ENCODE results near the gene E2F8. TPM values are rescaled to one million over a fixed set of nuclear protein-coding genes. Genes with fewer than 3 reads are reported as not detected.

Gene E2F8
- total RNA-seq (1 to 10 TPM; 2.3 to 6.6 (median 4.2) TPM), polyA plus RNA-seq (1 to 10 TPM in 1 of 2 donors, under 1 TPM in 1; 0.84 to 3.0 TPM)
- long read RNA-seq, donor 1, partial matches to known transcripts: 3 of 3 reads
- long read RNA-seq, donor 1, other reads (novel, unspliced or antisense): 0 of 3 reads
- long read RNA-seq, donor 2, transcript E2F8-201 (13 exons, 3,240 nt): major isoform, 9 of 14 reads
- long read RNA-seq, donor 2, partial matches to known transcripts: 3 of 14 reads
- long read RNA-seq, donor 2, other reads (novel, unspliced or antisense): 2 of 14 reads
- long read RNA-seq, donor 3: 0 reads

DNA sequence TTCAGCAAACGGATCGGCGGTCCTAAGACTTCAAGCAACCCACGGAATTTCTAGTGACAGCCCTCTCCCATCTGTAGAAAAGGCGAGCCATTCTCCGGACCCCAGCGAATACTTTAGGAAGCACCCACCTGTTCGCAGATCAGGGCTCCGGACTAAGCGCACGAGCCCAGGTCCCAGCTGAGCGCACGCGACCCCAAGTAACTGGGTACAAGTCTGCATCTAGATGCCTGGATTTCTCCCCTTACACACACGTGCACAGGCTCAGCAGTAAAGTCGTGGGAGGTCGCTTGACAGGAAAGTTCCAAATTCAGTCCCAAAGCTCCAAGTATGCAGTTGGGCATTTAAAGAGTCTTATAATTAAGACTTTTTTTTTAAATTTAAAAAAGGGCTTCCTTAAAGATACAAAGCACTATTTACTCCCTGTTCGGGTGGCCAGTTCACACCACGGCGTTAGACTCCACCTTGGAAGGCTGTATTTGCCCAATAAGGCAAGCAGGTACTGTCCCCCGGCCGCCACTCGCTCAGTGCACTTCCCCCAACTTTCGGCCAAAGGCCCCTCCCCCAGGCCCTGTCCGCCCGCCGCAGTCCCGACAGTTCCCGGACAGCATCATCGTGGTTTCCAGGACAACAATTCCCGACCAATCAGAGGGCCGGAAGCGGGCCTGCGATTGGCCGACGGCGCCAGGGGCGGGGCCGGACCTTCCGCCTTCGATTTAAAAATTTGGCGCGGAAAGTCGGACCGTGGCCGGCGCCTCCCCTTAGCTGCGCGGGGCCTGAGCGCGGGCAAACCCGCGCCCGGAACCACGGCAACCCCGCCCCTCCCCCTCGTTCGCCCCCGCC lies at the start of gene E2F8:
Gene E2F8 (minus strand): TSS at position 526 of the 840 bp plus-strand sequence. CDS start 824 bp downstream, outside the sequence.
- 0 to 2% (median 1%) methylated on average over 30 to 59 of the region's 59 CpGs for WGBS, 4 donors
- Histone ChIP-seq H3K27ac (peak within 1 kb of the TSS in 8 of 12 donors; percentile 41 to 76 (median 63)), H3K9me3 (no peaks in the 10 kb centered on the region), H3K27me3 (peaks cover 0 to 41% (median 22%) of the 10 kb centered on the region in 9 donors), H3K4me1 (peaks cover 0 to 43% (median 19%) of the 10 kb centered on the region in 12 donors), H3K4me3 (peak within 1 kb of the TSS; percentile 52 to 86 (median 68)), H3K36me3 (peaks cover 0 to 3% (median 0%) of the 10 kb centered on the region in 9 donors)
- DNase-seq (peak; percentile 95 to 96 (median 95)), ATAC-seq (peak; percentile 95 to 98 (median 97))
- intact Hi-C loops (cut with DNase I): loop anchor here in 4 of 10 donors (2.0 to 10.0 kb wide), 6 partner anchors 40 to 166 kb away; partner anchors contain the start of genes CSRP3 (in 1 of the 4) and ZDHHC13 (in 1 of the 4)
- no peak for TF ChIP-seq CTCF (IDR thresholded peaks at IDR 0.05)
- TF ChIP-seq POLR2A (IDR thresholded peaks at IDR 0.05): no peak

- no peak overlapping the region for H3K4me3 ChIP-seq
- no peak for ATAC-seq
- H3K36me3 ChIP-seq: no peaks in the 10 kb centered on the region
- intact Hi-C loops (cut with DNase I): no loop called here
- H3K27me3 ChIP-seq: peaks cover 0 to 5% (median 0%) of the 10 kb centered on the region in 9 donors
- H3K27ac ChIP-seq: no peak overlapping the region
- no peaks in the 10 kb centered on the region for H3K9me3 ChIP-seq
- TF ChIP-seq CTCF (IDR thresholded peaks at IDR 0.05) (no peak), POLR2A (IDR thresholded peaks at IDR 0.05) (no peak)
- 85 to 90% (median 86%) methylated on average over 2 of the region's 2 CpGs for WGBS, 4 donors
- H3K4me1 ChIP-seq: no peaks in the 10 kb centered on the region
- no peak for DNase-seq
Observed at GRCh38 chr11:19290356-19290755, 49.6 kb upstream of the E2F8 start.

DNA sequence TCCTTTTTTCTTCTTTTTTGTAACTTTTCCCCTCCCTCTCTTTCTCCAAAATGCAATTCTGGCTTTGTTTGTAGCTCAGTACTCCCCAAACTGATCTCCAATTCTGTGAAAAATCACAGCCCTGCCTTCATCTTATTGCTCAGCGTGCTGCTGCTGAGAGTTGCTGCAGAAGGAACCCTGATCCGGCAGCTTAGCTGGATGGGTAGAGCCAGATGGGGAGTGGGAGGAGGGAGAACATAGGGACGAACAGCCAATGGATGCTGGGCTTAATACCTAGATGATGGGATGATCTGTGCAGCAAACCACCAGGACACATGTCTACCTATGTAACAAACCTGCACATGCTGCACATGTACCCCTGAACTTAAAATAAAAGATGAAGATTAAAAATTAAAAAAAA lies 47.5 kb upstream of the E2F8 start:
- intact Hi-C loops (cut with DNase I): no loop called here
- ATAC-seq (no peak), DNase-seq (no peak)
- TF ChIP-seq CTCF (IDR thresholded peaks at IDR 0.05): no peak
- TF ChIP-seq POLR2A (IDR thresholded peaks at IDR 0.05): no peak
- peaks cover 0 to 5% (median 0%) of the 10 kb centered on the region in 9 donors for H3K27me3 ChIP-seq
- no peaks in the 10 kb centered on the region for H3K4me1 ChIP-seq
- H3K9me3 ChIP-seq: no peaks in the 10 kb centered on the region
- WGBS, 4 donors: 69 to 75% (median 73%) methylated on average over 3 of the region's 3 CpGs
- H3K36me3 ChIP-seq: no peaks in the 10 kb centered on the region
- no peak overlapping the region for H3K4me3 ChIP-seq
- no peak overlapping the region for H3K27ac ChIP-seq

DNA sequence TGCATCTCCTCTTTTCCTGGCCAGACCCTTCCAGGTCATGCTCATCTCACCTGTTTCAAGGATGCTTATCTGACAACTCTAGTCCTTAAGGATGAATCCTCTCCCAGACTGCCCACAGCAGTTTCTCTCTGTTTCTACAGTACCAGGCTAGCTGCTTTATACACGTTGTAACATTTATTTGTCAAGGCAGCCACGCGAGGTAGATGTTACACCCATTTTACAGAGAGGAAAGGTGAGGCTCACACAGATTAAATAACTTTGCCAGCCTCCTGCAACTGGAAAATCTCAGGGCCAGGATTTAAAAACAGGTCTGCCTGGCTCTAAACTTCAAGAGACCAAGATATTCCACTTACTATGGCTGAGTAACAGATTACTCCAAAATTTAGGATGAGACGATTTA lies 45.7 kb upstream of the E2F8 start:
- Histone ChIP-seq H3K4me3 (no peak overlapping the region), H3K4me1 (no peaks in the 10 kb centered on the region), H3K27me3 (peaks cover 0 to 5% (median 0%) of the 10 kb centered on the region in 9 donors), H3K9me3 (no peaks in the 10 kb centered on the region), H3K36me3 (no peaks in the 10 kb centered on the region), H3K27ac (no peak overlapping the region)
- 90 to 94% (median 93%) methylated on average over 4 of the region's 4 CpGs for WGBS, 4 donors
- ATAC-seq (no peak), DNase-seq (no peak)
- no peak for TF ChIP-seq CTCF (IDR thresholded peaks at IDR 0.05)
- no peak for TF ChIP-seq POLR2A (IDR thresholded peaks at IDR 0.05)
- intact Hi-C loops (cut with DNase I): no loop called here

Data from heart left ventricle (tissue), 16 donors.